Testis (tissue), 3 donors: ENCODE data around the gene WFS1. TPM values are rescaled to one million over a fixed set of nuclear protein-coding genes. Genes with fewer than 3 reads are reported as not detected.

ENCODE experiments used
- DNase-seq: peaks from one replicate; pipeline ENCODE4 v3.0.0-alpha.2; 2019
- H3K27ac ChIP-seq, 2 donors: fragments of 200-600 bp; sonication (generic); one replicate each; pipeline ENCODE4 v1.5.1; 2019
- H3K27me3 ChIP-seq: fragments of 200-600 bp; sonication (generic); one replicate; pipeline ENCODE4 v1.5.1; 2019
- H3K36me3 ChIP-seq: fragments of 200-600 bp; sonication (generic); one replicate; pipeline ENCODE4 v1.5.1; 2017; ENCODE audit warnings: low read depth; ENCODE audit errors: missing control alignments
- H3K4me1 ChIP-seq: fragments of 200-600 bp; sonication (generic); one replicate; pipeline ENCODE4 v1.5.1; 2019
- H3K4me3 ChIP-seq, 2 donors: fragments of 200-600 bp; sonication (generic); one replicate each; pipeline ENCODE4 v1.5.1; 2017 to 2019
- H3K9me3 ChIP-seq: fragments of 200-600 bp; sonication (generic); one replicate; pipeline ENCODE4 v1.5.1; 2017
- POLR2A ChIP-seq: fragments of 450-650 bp; IDR thresholded peaks from one replicate; pipeline ENCODE4 v1.6.1; 2017; ENCODE audit warnings: antibody characterized with exemption, mild to moderate bottlenecking, moderate library complexity
- WGBS, 2 donors: methylation state at CpG; one replicate each; pipeline ENCODE4 v1.1.5; 2018; 5-methylcytosine and 5-hydroxymethylcytosine counted together
- intact Hi-C: fragments of 100-400 bp; cut with DNase I; formaldehyde crosslinking; loops from one replicate; pipeline ENCODE4 v1.15.1; 2023; ENCODE audit warnings: low total_unique reads
- polyA plus RNA-seq: library from polyadenylated mRNA; stranded (reverse); fragments of 350-450 nt; fragmentation: Illumina TruSeq; extraction: RNeasy Lipid Tissue Mini Kit (QIAGEN cat#74804); gene quantifications from one replicate; pipeline ENCODE4 v1.2.3, GENCODE V29; 2014; ENCODE audit warnings: low read depth, low replicate concordance; ENCODE audit not compliant: insufficient read depth
- total RNA-seq, 2 donors: library from RNA; depleted of rRNA; stranded (reverse); fragments of >200 nt; gene quantifications; one replicate each; pipeline ENCODE4 v1.2.3, GENCODE V29; 2016
- TF ChIP-seq, protein P1 (sequence below), 3 experiments: fragments of 450-650 bp in 2 of 3; fragments of 200-600 bp in 1 of 3; sonication (generic) in 1 of 3; IDR thresholded peaks; one replicate each; pipeline ENCODE4 v1.5.1; 2016 to 2019; ENCODE audit warnings: antibody characterized with exemption in 3 of 3, mild to moderate bottlenecking in 2 of 3, moderate library complexity in 1 of 3

Gene WFS1
- total and polyA plus RNA-seq, 3 donors from 2014 or later = 80.4 to 202 (median 124) TPM

DNA sequence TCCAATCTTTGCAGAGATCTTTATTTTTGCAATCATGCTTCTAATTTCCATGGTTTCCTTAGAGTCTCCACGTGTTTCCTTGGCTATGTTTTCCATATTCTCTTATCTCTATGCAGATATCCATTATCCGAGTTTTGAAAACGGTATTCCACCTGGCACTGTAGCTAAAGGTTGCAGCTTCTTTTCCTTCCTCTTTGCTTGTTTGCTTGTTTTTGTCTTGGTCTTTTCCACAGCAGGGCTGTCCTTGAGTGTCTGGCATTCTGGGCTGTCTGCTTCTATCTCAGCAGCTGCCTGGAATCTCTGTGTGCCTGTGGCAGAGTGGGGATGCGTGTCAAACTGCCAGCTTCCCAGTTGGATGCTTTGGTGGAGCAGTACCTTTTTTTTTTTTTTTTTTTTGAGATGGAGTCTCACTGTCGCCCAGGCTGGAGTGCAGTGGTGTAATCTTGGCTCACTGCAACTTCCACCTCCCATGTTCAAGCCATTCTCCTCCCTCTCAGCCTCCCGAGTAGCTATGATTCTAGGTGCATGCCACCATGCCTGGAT, 46.9 kb downstream of the WFS1 start:
- intact Hi-C loops = no loop called here
- peak; percentile 41 for DNase-seq
- Histone ChIP-seq H3K27ac (no peak overlapping the region), H3K4me3 (no peak overlapping the region), H3K4me1 (peaks cover 4% of the 10 kb centered on the region), H3K36me3 (no peaks in the 10 kb centered on the region), H3K27me3 (no peaks in the 10 kb centered on the region), H3K9me3 (no peaks in the 10 kb centered on the region)
- TF ChIP-seq, protein P1, sequence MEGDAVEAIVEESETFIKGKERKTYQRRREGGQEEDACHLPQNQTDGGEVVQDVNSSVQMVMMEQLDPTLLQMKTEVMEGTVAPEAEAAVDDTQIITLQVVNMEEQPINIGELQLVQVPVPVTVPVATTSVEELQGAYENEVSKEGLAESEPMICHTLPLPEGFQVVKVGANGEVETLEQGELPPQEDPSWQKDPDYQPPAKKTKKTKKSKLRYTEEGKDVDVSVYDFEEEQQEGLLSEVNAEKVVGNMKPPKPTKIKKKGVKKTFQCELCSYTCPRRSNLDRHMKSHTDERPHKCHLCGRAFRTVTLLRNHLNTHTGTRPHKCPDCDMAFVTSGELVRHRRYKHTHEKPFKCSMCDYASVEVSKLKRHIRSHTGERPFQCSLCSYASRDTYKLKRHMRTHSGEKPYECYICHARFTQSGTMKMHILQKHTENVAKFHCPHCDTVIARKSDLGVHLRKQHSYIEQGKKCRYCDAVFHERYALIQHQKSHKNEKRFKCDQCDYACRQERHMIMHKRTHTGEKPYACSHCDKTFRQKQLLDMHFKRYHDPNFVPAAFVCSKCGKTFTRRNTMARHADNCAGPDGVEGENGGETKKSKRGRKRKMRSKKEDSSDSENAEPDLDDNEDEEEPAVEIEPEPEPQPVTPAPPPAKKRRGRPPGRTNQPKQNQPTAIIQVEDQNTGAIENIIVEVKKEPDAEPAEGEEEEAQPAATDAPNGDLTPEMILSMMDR (IDR thresholded peaks at IDR 0.05) = no peak
- TF ChIP-seq POLR2A = no peak
- 50 to 59% methylated on average over 6 of the region's 6 CpGs for WGBS, 2 donors

DNA sequence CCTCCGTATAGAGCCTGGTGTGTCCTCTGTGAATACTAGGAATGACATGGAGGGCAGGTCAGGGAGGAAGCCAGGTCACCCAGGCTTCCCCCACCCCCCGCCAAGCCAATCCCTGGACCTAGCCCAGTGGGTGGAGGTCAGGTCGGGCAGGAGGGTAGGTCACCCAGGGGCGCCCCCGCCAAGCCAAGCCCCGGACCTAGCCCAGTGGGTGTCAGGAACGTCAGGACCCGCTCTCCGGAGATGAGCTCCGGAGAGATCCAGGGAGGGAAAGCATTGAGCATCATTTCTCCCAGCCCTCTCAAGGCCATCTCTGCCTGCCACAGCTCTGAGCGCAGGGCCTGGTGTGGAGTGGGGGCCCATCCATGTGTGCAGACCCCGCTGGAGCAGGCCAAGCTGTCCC, 48.6 kb downstream of the WFS1 start:
- Histone ChIP-seq H3K27me3 (no peaks in the 10 kb centered on the region), H3K4me3 (no peak overlapping the region), H3K9me3 (no peaks in the 10 kb centered on the region), H3K36me3 (no peaks in the 10 kb centered on the region), H3K4me1 (peaks cover 4% of the 10 kb centered on the region), H3K27ac (no peak overlapping the region)
- no peak for DNase-seq
- 74 to 94% methylated on average over 3 to 12 of the region's 12 CpGs for WGBS, 2 donors
- intact Hi-C loops = no loop called here
- TF ChIP-seq, protein P1 (IDR thresholded peaks at IDR 0.05) = no peak
- no peak for TF ChIP-seq POLR2A

DNA sequence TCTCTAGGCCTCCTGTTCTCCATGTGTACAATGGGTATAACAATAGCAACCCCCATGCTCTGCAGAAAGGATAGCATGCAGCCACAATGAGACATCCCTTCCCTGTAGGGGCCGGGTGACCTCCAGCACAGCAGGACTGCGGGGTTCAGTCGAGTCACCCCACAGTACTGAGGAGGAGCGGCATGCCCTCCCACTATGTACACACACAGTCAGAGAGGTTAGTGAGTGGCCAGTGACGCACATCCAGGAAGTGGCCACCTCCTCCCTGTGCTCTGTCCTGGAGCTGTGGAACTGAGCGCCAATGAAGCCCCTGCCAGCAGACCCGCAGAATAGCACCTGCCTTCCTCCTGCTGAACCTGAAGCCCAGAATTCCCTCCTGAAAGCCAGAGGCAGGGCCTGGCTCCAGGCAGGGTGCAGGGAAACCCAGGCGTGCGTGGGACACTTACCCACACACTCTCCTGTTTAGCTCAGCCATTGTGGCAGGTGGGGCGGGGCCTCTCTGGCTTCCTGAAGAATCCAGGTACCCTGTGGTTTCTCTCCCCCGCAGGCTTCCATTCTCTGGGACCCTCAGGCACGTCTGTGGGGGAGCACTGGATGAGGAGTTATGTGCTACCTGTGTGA, 50.0 kb downstream of the WFS1 start:
- Histone ChIP-seq H3K4me1 (peaks cover 4% of the 10 kb centered on the region), H3K36me3 (no peaks in the 10 kb centered on the region), H3K27me3 (no peaks in the 10 kb centered on the region), H3K4me3 (no peak overlapping the region), H3K9me3 (no peaks in the 10 kb centered on the region), H3K27ac (no peak overlapping the region)
- TF ChIP-seq, protein P1 (IDR thresholded peaks at IDR 0.05) = no peak
- TF ChIP-seq POLR2A = no peak
- intact Hi-C loops = no loop called here
- 89 to 91% methylated on average over 11 to 12 of the region's 12 CpGs for WGBS, 2 donors
- no peak for DNase-seq

DNA sequence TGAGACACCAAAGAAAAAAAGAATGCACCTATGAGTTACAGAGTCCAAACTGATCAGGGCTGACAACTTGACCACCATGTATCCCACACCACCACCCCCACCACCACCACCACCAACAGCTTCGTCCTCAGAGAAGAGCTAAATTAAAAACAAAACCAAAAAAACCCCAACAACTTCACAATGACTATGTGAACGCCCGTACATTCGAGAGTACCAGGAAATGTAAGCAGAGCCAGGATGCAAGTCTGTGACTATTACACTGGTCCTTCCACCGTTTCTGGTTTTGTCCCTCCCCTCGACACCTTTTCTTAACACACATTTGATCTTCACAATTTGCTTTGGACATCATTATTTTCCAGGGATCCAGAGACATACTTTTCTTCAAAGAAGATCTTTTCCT, 51.0 kb downstream of the WFS1 start:
- DNase-seq = no peak
- WGBS, 2 donors = 91 to 93% methylated on average over 6 of the region's 6 CpGs
- intact Hi-C loops = no loop called here
- no peaks in the 10 kb centered on the region for H3K9me3 ChIP-seq
- H3K27me3 ChIP-seq = no peaks in the 10 kb centered on the region
- H3K27ac ChIP-seq = no peak overlapping the region
- H3K4me1 ChIP-seq = peaks cover 4% of the 10 kb centered on the region
- no peak overlapping the region for H3K4me3 ChIP-seq
- H3K36me3 ChIP-seq = no peaks in the 10 kb centered on the region
- no peak for TF ChIP-seq POLR2A
- TF ChIP-seq, protein P1 (IDR thresholded peaks at IDR 0.05) = no peak

DNA sequence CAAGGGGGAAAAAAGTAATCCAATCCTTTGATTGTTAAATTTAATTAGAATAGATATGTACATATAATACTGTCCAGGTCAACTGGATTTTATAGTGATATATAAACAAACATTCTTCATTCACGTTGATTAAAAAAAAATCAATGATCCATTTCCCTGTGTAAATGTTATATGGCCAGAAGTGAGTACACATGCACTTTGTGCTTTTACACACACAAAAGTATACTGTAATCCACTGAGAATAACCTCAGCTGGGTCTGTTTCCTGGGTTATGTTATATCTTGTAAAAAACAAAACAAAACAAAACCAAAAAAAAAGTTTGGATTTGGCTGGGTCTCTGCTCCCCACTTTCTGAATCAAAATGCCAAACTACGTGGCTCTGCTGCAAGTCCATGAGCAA, 51.7 kb downstream of the WFS1 start:
- 87 to 89% methylated on average over 2 of the region's 2 CpGs for WGBS, 2 donors
- Histone ChIP-seq H3K9me3 (no peaks in the 10 kb centered on the region), H3K27me3 (no peaks in the 10 kb centered on the region), H3K4me3 (no peak overlapping the region), H3K27ac (no peak overlapping the region), H3K4me1 (peaks cover 4% of the 10 kb centered on the region), H3K36me3 (no peaks in the 10 kb centered on the region)
- intact Hi-C loops = no loop called here
- TF ChIP-seq, protein P1 (IDR thresholded peaks at IDR 0.05) = no peak
- no peak for TF ChIP-seq POLR2A
- DNase-seq = no peak
